Raji (cell line): ENCODE results near the gene AP1B1.

Source experiments
- POLR2A ChIP-seq: IDR thresholded peaks from 2 replicates; pipeline ENCODE4 v1.6.1; 2011; ENCODE audit warnings: low read depth, low read length, control low read depth; ENCODE audit not compliant: insufficient read depth

The AP1B1 gene

GRCh38 chr22:29328566-29329500, 59.5 kb downstream of the AP1B1 start:
- TF ChIP-seq POLR2A = no peak

GRCh38 chr22:29328055-29328454, 60.3 kb downstream of the AP1B1 start:
- TF ChIP-seq POLR2A = no peak

- no peak for TF ChIP-seq POLR2A
Observed at GRCh38 chr22:29327089-29327764, 61.1 kb downstream of the AP1B1 start.

GRCh38 chr22:29326481-29326880, 61.9 kb downstream of the AP1B1 start:
- TF ChIP-seq POLR2A = no peak

DNA sequence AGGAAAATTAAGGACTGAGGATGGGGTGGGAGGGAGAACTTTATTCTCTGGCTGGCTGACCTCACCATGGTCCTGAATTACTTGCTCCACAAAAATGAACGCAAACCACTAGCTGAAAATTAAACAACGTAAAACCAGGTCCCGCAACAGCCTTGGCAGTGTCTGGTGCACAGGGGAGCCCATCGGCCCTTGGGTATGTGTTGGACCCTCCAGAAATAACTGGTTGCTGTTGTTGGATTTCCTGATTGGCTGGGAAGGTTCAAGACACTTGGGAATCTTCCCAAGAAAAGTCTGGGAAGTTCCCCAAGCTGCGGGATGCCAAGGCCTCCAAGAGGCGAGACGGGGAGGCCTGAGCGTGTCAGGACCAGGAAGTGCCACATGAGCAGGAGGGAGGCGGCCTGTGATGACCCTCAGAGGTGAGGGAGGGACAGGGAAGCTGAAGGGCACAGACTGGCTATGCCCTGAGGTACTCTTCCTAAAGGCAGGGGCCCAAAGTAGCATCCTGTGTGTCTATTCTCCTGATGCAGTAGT, 62.5 kb downstream of the AP1B1 start:
- TF ChIP-seq POLR2A = no peak

GRCh38 chr22:29325356-29325755, 63.0 kb downstream of the AP1B1 start:
- TF ChIP-seq POLR2A = no peak

DNA sequence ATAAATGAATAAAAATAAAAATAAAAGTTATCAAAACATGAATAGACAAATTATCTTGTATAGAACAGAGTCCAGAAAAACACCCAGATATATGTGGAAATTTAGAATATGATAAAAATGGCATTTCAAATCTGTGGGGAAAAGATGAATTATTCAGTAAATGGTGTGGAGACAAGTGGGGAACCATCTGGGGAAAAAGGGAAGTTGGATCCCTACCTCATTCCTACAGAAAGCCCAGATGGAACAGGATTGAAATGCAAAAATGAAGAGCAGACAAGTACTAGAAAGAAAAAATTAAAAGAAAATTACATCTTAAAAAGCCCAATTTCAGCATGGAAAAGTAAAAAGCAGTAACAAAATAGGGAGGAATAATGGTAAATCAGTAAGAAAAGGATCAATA, 64.7 kb downstream of the AP1B1 start:
- no peak for TF ChIP-seq POLR2A

DNA sequence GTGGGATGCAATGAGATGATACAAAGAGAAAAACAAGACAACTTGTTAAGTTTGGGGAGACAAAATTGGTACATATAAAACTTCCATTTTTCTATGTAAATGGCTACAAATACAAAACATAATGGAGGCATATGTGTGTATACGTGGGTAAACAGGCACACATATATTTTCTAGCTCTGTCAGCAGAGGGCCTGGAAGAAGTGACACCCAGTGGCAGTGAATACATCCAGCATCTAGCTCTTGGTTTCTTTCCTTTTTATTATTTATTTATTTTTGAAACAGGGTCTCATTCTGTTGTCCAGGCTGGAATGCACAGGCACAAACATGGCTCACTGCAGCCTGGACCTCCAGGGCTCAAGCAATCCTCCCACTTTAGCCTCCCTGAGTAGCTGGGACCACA, 67.8 kb downstream of the AP1B1 start:
- no peak for TF ChIP-seq POLR2A

- TF ChIP-seq POLR2A = no peak
Observed at GRCh38 chr22:29319072-29319471, 69.3 kb downstream of the AP1B1 start.

GRCh38 chr22:29317827-29318454, 70.4 kb downstream of the AP1B1 start:
- TF ChIP-seq POLR2A = no peak

DNA sequence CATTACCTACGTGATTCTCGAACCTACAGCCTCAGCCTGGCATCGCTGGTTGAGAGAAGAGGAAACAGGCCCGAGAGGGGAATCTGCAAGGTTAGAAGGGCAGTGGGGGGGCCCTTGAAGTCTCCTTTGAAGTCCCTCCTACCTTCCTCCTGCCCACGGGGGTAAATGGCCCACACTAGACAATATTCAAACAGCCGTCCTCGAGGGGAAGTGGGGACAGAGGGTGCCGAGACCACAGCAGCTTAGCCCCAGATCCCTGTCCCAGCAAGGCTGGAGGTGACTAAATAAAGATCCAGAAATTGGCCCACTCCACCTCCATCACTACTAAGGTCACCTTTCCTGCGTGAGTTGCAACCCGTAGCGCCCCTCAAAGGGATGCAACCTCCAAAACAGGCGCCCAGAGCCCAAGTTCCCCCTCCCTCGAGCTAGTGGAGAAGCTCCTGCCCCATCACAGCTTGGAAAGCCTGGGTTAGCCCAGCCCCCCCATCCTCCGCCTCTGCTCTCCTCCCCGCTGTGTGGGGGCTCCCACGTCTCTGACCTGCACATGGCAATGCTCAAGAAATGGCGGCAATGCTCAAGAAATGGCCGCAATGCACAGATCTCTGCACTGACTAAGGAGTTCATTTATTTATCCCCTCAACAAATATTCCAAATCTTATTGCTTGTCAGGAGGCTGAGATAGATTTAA, 72.1 kb downstream of the AP1B1 start:
- no peak for TF ChIP-seq POLR2A

- TF ChIP-seq POLR2A = no peak
Observed at GRCh38 chr22:29315286-29316140, 72.9 kb downstream of the AP1B1 start, which contains the start of gene RASL10A. TSS of gene RASL10A (minus strand) at chr22:29315697. CDS start at chr22:29315246, 451 bp downstream.

DNA sequence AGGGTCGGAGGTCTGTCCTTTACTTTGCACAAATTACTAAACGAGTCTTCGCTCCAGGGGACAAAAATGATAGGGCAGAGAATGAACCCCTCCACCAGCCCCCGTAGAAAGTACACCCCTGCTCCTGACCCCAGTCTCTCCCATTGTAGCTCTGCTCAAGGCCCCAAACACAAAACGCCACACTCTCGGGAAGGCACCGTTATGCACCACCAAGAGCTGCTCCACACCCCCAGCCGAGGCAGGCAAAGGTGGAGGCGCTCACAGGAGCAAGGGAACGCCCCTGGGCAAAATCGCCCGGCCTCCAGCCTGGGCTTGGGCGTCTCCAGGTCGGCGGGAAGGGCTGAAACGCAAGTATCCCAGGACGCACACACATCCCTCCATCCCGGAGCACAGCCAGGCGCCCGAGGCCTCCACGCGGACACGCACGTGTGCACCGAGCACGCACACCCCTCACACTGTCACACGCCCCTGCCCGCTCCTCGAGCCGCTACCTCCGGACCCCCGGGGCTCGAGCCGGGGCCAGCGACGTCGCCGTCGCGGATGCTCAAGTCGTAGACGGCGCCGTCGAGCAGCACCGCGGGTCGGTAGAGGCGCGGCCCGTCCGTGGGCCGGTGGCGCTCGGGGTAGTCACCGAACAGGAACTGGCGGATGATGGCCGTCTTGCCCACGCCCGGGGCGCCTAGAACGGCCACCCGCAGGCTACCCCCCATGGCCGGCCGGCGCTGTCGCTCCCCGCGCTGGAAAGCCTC, 73.7 kb downstream of the AP1B1 start:
- TF ChIP-seq POLR2A = no peak
